ENCODE data around the gene USP43.

The USP43 gene

DNA sequence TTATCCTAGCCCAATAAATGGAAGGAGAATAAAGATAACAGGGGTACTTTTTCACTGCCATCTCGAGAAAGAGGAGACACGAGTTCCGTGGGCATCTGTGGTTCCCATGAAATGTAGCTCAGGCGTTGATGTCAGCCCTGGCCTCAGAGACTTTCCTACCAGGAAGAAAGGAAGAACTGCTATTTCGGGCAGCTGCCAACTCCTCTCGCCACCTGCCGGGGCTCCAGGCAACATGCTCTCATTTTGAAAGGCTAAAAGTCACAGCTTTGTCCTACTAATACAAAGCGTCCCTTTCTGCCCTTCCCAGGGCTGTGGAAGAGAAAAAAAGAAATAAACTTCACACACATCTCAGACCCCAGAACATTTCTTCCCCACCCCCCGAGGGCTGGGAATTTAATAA is 80.3 kb downstream of the USP43 start:
- FAIRE-seq: no peak
- DNase-seq (ENCODE audit: insufficient read length): no peak
- no peak for TF ChIP-seq TAF1 (IDR thresholded peaks at IDR 0.05; ENCODE audit: borderline replicate concordance, low read depth, low read length)

DNA sequence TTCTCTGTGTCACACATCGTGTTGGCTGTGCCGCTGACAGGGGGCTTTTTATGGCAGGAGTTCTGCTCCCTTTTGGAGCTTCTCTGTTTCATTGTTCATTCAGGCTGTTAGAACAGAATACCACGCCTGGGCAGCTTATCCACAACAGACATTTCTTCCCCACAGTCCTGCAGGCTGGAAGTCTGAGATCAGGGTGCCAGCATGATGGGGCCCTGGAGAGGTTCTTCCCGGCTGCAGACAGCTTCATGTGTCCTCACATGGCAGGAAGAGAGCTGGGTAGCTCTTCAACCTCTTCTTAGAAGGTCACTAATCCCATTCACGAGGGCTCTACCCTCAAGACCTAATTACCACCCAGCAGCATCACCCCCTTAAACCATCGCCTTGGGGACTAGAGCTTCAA is 81.0 kb downstream of the USP43 start:
- TF ChIP-seq POLR2A (IDR thresholded peaks at IDR 0.05; ENCODE audit: low read depth, low read length) (no peak), POLR2AphosphoS5 (IDR thresholded peaks at IDR 0.05; ENCODE audit: low read depth, low read length) (no peak), TAF1 (IDR thresholded peaks at IDR 0.05; ENCODE audit: borderline replicate concordance, low read depth, low read length) (no peak)
- no peak for FAIRE-seq

DNA sequence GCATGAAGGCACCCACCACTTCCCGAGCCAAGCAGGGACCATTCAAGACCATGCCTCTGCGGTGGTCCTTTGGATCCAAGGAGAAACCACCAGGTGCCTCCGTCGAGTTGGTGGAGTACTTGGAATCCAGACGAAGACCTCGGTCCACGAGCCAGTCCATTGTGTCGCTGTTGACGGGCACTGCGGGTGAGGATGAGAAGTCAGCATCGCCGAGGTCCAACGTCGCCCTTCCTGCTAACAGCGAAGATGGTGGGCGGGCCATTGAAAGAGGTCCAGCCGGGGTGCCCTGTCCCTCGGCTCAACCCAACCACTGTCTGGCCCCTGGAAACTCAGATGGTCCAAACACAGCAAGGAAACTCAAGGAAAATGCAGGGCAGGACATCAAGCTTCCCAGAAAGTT is 82.7 kb downstream of the USP43 start:
- FAIRE-seq (no peak), DNase-seq (ENCODE audit: insufficient read length) (no peak)

More for the DNA sequence above, 81.0 kb downstream of the USP43 start:
- DNase-seq (ENCODE audit: insufficient read length): no peak

DNA sequence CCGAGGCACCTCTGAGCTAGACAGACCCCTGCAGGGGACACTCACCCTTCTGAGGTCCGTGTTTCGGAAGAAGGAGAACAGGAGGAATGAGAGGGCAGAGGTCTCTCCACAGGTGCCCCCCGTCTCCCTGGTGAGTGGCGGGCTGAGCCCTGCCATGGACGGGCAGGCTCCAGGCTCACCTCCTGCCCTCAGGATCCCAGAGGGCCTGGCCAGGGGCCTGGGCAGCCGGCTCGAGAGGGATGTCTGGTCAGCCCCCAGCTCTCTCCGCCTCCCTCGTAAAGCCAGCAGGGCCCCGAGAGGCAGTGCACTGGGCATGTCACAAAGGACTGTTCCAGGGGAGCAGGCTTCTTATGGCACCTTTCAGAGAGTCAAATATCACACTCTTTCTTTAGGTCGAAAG is 83.2 kb downstream of the USP43 start:
- TF ChIP-seq POLR2A (IDR thresholded peaks at IDR 0.05; ENCODE audit: low read depth, low read length): no peak
- FAIRE-seq (no peak), DNase-seq (ENCODE audit: insufficient read length) (no peak)

More for the DNA sequence above, 82.7 kb downstream of the USP43 start:
- no peak for TF ChIP-seq POLR2AphosphoS5 (IDR thresholded peaks at IDR 0.05; ENCODE audit: low read depth, low read length)
- no peak for TF ChIP-seq POLR2A (IDR thresholded peaks at IDR 0.05; ENCODE audit: low read depth, low read length)
- TF ChIP-seq TAF1 (IDR thresholded peaks at IDR 0.05; ENCODE audit: borderline replicate concordance, low read depth, low read length): no peak

DNA sequence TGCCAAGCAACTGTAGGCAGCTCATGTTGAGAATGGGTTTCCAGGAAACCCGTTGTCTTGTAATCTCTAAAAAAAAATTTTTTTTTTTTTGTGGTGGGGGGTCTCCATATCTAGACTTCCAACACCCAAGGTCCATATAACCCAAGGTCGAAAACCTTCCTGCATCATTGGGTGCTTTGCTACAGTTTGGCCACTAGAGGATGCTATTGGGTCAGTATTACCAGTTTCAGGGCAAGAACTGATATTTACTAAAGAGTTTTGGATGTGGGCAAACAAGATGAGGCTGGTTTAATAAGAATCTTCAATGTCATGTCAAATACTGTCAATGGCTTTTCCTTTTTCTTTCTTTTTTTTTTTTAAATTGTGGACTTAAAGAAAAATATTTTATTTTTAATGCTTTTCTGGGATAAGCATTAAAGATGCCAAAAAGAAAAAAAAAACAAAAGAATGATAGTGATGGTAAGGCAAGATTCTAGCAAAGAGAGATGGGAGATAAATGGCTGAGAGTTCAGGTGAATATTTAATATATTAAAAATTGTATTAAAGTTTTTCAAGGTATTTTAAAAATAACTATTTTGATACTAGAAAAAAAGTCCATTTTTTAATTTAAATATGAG is 83.8 kb downstream of the USP43 start:
- TF ChIP-seq TAF1 (IDR thresholded peaks at IDR 0.05; ENCODE audit: borderline replicate concordance, low read depth, low read length): no peak
- TF ChIP-seq POLR2AphosphoS5 (IDR thresholded peaks at IDR 0.05; ENCODE audit: low read depth, low read length): no peak
- TF ChIP-seq POLR2A (IDR thresholded peaks at IDR 0.05; ENCODE audit: low read depth, low read length): no peak
- FAIRE-seq (peak; percentile 67), DNase-seq (ENCODE audit: insufficient read length) (peak; percentile 34)

DNA sequence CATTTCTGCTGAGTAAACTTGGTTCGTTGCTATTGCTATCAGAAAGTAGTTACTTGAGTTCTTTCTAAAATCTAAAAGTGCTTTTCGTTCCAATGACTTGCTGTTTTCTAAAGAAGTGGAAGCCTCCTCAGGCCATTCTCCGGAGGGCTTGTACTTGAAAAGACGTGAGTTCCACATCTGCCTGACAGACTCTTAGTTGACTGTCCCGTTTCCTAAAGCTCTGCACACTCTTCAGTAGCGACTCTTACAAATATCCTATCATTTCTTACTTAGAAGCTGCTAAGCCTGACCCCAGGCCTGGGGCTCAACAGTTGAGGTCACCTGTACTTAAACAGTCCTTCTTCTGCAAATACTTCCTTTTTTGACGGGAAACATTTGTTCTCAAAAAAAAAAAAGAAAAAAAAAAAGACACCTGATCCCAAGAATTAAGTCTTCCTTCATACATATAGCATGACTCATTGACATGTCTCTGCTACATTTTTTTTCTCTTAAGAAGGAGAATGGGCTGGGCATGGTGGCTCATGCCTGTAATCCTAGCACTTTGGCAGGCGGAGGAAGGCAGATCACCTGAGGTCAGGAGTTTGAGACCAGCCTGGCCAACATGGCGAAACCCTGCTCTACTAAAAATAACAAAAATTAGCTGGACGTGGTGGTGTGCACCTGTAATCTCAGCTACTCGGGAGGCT is 84.6 kb downstream of the USP43 start:
- FAIRE-seq (no peak), DNase-seq (ENCODE audit: insufficient read length) (no peak)
- TF ChIP-seq POLR2A (IDR thresholded peaks at IDR 0.05; ENCODE audit: low read depth, low read length) (no peak), TAF1 (IDR thresholded peaks at IDR 0.05; ENCODE audit: borderline replicate concordance, low read depth, low read length) (no peak), POLR2AphosphoS5 (IDR thresholded peaks at IDR 0.05; ENCODE audit: low read depth, low read length) (no peak)

DNA sequence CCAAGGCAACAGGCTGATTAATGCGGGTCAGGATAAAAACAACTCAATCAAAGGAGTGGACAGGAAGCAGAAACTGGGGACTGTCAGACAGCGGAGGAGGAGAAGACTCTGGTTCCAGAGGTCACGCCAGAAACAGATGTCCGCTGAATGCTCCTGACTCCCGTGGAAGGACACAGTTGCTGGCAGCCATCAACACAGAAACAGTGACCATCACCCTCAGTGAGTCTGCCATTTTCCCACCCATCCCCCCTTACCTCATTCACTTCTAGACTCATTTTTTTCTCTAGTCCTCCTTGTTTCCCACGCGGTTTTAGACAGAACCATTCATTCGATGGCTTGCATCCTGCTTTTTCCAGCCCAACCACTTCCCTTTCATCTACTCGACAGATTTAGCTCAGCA is 105.2 kb downstream of the USP43 start:
- FAIRE-seq (no peak), DNase-seq (ENCODE audit: insufficient read length) (no peak)
- TF ChIP-seq POLR2AphosphoS5 (IDR thresholded peaks at IDR 0.05; ENCODE audit: low read depth, low read length): no peak
- TF ChIP-seq TAF1 (IDR thresholded peaks at IDR 0.05; ENCODE audit: borderline replicate concordance, low read depth, low read length): no peak
- no peak for TF ChIP-seq POLR2A (IDR thresholded peaks at IDR 0.05; ENCODE audit: low read depth, low read length)

DNA sequence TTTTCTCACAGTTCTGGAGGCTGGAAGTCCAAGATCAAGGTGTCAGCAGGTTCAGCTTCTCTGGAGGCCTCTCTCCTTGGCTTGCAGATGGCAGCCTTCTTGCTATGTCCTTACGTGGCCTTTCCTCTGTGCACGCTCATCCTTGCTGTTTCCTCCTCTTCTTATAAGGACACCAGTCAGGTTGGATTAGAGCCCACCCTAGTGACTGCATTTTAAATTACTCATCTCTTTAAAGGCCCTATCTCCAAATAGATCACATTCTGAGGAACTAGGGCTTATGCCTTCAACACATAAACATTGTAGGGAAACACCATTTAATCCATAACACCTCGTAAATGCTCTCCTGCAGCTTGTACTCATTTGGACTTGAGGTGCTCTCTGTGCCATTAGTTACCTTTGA is 109.8 kb downstream of the USP43 start:
- FAIRE-seq (no peak), DNase-seq (ENCODE audit: insufficient read length) (no peak)
- TF ChIP-seq POLR2AphosphoS5 (IDR thresholded peaks at IDR 0.05; ENCODE audit: low read depth, low read length): no peak
- no peak for TF ChIP-seq TAF1 (IDR thresholded peaks at IDR 0.05; ENCODE audit: borderline replicate concordance, low read depth, low read length)
- TF ChIP-seq POLR2A (IDR thresholded peaks at IDR 0.05; ENCODE audit: low read depth, low read length): no peak

DNA sequence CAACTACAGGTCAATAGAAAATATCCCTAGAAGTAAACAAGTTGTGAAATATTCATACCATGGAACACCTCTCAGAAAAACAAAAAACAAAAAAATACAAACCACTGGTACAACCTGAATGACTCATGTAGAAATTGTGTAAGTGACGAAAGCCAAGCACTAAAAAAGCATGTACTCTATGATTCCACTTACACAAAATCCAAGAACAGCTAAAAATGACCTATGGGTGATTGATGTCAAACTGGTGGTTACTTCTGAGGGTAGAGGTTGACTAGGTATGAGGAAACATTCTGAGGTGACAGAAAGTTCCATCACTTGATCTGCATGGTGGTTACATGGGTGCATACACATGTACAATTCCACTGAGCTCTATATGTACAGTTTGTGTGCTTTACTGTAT is 114.9 kb downstream of the USP43 start:
- no peak for FAIRE-seq
- TF ChIP-seq POLR2AphosphoS5 (IDR thresholded peaks at IDR 0.05; ENCODE audit: low read depth, low read length): no peak
- no peak for TF ChIP-seq POLR2A (IDR thresholded peaks at IDR 0.05; ENCODE audit: low read depth, low read length)
- no peak for TF ChIP-seq TAF1 (IDR thresholded peaks at IDR 0.05; ENCODE audit: borderline replicate concordance, low read depth, low read length)
- no peak for DNase-seq (ENCODE audit: insufficient read length)

DNA sequence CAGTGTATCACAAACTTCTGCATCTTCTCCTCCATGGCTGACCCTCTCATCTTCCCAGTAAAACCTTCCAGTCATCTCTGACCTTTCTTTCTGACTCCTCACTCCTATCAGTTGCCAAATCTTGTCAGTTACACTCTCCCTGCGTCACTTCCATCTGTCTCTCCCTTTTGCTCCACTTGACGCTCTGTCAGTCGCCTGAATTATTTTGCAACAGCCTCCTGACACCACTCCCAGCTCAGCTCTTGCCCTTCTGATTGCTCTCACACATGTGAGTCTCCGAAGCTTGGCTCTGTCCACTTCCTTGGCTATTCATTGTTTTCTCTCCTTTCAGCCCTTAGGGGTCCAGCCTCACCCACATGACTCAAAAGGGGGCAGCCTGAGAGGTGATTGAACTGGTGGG is 118.3 kb downstream of the USP43 start:
- DNase-seq (ENCODE audit: insufficient read length): no peak

DNA sequence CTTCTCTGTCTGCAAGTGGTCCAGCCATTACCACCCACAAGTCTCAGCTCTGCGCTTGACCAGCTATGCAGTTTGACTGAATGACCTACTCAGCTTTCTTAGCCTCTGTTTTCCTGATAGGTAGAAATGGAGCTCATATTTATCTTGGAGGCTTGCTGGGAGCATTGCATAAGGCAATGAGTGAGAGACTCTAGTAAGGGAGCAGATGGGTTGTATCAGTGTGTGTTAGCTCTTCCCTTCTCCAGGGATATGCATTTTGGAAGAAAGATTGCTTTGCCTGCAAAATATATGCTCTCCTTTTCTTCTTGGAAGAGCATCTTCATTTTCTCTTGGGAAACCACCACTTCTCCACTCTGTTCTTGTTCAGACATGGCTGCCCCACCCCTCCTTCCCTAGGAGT is 120.0 kb downstream of the USP43 start:
- no peak for TF ChIP-seq POLR2A (IDR thresholded peaks at IDR 0.05; ENCODE audit: low read depth, low read length)
- TF ChIP-seq POLR2AphosphoS5 (IDR thresholded peaks at IDR 0.05; ENCODE audit: low read depth, low read length): no peak
- TF ChIP-seq TAF1 (IDR thresholded peaks at IDR 0.05; ENCODE audit: borderline replicate concordance, low read depth, low read length): no peak
- DNase-seq (ENCODE audit: insufficient read length): no peak
- no peak for FAIRE-seq

More for the DNA sequence above, 118.3 kb downstream of the USP43 start:
- no peak for FAIRE-seq
- TF ChIP-seq POLR2A (IDR thresholded peaks at IDR 0.05; ENCODE audit: low read depth, low read length): no peak
- TF ChIP-seq POLR2AphosphoS5 (IDR thresholded peaks at IDR 0.05; ENCODE audit: low read depth, low read length): no peak
- no peak for TF ChIP-seq TAF1 (IDR thresholded peaks at IDR 0.05; ENCODE audit: borderline replicate concordance, low read depth, low read length)

DNA sequence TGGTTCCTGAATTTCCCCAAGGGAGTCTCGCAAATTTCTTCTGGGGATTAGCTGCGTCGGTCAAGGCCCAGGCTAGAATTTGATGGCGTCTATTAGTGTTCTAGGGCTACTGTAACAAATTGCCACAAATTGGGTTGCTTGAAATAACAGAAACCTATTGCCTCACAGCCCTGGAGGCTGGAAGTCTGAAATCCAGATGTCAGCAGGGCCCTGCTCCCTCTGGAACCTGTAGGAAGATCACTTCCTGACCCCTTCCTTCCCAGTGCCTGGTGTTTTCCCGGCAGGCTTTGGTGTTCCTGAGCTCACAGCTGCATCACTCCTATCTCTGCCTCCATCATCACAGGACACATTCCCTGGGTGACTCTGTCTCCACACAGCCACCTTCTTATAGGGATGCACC is 121.7 kb downstream of the USP43 start:
- no peak for TF ChIP-seq POLR2A (IDR thresholded peaks at IDR 0.05; ENCODE audit: low read depth, low read length)
- no peak for DNase-seq (ENCODE audit: insufficient read length)
- FAIRE-seq: no peak

All from GM12892 (cell line).